CD4-positive, alpha-beta memory T cell (primary cell): Measurements from ENCODE around the gene RANGAP1. TPM values are rescaled to one million over a fixed set of nuclear protein-coding genes. Genes with fewer than 3 reads are reported as not detected.
A peak's percentile ranks its signal among the peaks of the same experiment; 100 is the strongest.

Experiments
- CTCF ChIA-PET: fragments of 350-600 bp; sonication (Branson Sonifier 250); formaldehyde crosslinking; loops from one replicate; lab custom pipeline; 2021; ENCODE audit warnings: inconsistent platforms; ENCODE audit not compliant: partially characterized antibody; lab: Charles Lee
- POLR2A ChIA-PET: fragments of 350-600 bp; sonication (Branson Sonifier 250); formaldehyde crosslinking; loops from one replicate; lab custom pipeline; 2021; ENCODE audit not compliant: partially characterized antibody; lab: Charles Lee
- DNase-seq, 5 donors: peaks; one replicate each; pipeline versions ENCODE4 v3.0.0 to v3.0.0-alpha.2; 2020 to 2022; ENCODE audit warnings: mixed read lengths in 1 of 5
- H3K27ac ChIP-seq: one replicate; pipeline ENCODE4 v1.7.0; 2013; ENCODE audit warnings: low read depth, low read length
- H3K27me3 ChIP-seq: 2 replicates; pipeline ENCODE4 v1.7.0; 2013; ENCODE audit warnings: mild to moderate bottlenecking, low read length, moderate library complexity; ENCODE audit not compliant: insufficient read depth
- H3K36me3 ChIP-seq: 2 replicates; pipeline ENCODE4 v1.7.0; 2013; ENCODE audit warnings: mild to moderate bottlenecking, low read length, moderate library complexity; ENCODE audit not compliant: insufficient read depth
- H3K4me1 ChIP-seq: 2 replicates; pipeline ENCODE4 v1.7.0; 2013; ENCODE audit warnings: mild to moderate bottlenecking, low read length, moderate library complexity; ENCODE audit not compliant: insufficient read depth
- H3K4me3 ChIP-seq, 2 donors: one replicate each; pipeline ENCODE4 v1.7.0; 2013; ENCODE audit warnings: low read length in 2 of 2, mild to moderate bottlenecking in 1 of 2
- H3K9me3 ChIP-seq, 2 donors: one replicate each; pipeline ENCODE4 v1.7.0; 2013; ENCODE audit warnings: low read length in 2 of 2, control low read depth in 1 of 2; ENCODE audit not compliant: control insufficient read depth in 1 of 2
- H3K27ac Mint-ChIP-seq, 7 donors: one replicate each; pipeline ENCODE4 v1.8.0; 2020 to 2021; ENCODE audit warnings: mixed read lengths in 7 of 7, mild to moderate bottlenecking in 6 of 7, inconsistent platforms in 3 of 7, moderate library complexity in 3 of 7
- H3K27me3 Mint-ChIP-seq, 2 donors: one replicate each; pipeline ENCODE4 v1.8.0; 2020 to 2021; ENCODE audit warnings: mixed read lengths in 2 of 2
- H3K36me3 Mint-ChIP-seq, 2 donors: one replicate each; pipeline ENCODE4 v1.8.0; 2020 to 2021; ENCODE audit warnings: mixed read lengths in 2 of 2, inconsistent platforms in 1 of 2, mild to moderate bottlenecking in 1 of 2
- H3K4me1 Mint-ChIP-seq, 4 donors: one replicate each; pipeline ENCODE4 v1.8.0; 2020 to 2021; ENCODE audit warnings: mixed read lengths in 4 of 4, mild to moderate bottlenecking in 1 of 4
- H3K4me3 Mint-ChIP-seq, 8 donors: one replicate each; pipeline ENCODE4 v1.8.0; 2020 to 2021; ENCODE audit warnings: mixed read lengths in 8 of 8, mild to moderate bottlenecking in 7 of 8, moderate library complexity in 6 of 8, inconsistent platforms in 3 of 8
- H3K9me3 Mint-ChIP-seq, 8 donors: one replicate each; pipeline ENCODE4 v1.8.0; 2020 to 2021; ENCODE audit warnings: mixed read lengths in 8 of 8, mild to moderate bottlenecking in 5 of 8, inconsistent platforms in 3 of 8, moderate library complexity in 1 of 8
- intact Hi-C: fragments of 100-400 bp; cut with micrococcal nuclease; formaldehyde crosslinking; loops from one replicate; pipeline ENCODE4 v1.15.1; 2023
- polyA plus RNA-seq, 2 donors: library from polyadenylated mRNA; unstranded; fragments of 300-500 nt; fragmentation: Illumina TruSeq; gene quantifications; one replicate each; pipeline ENCODE4 v1.2.3, GENCODE V29; 2021
- total RNA-seq, 2 experiments: library from RNA; stranded (reverse); gene quantifications; one replicate each; pipeline ENCODE4 v1.2.3, GENCODE V29; 2021

RANGAP1 gene
- total and polyA plus RNA-seq, 4 experiments from 2014 or later = 12.7 to 74.7 (median 50.7) TPM

- intact Hi-C loops = loop anchor here (5.0 kb wide), 1 partner anchor 67 kb away; the partner anchor contains the start of gene ZC3H7B
- no peaks in the 10 kb centered on the region for H3K27me3 ChIP-seq
- POLR2A ChIA-PET = no interaction called here
- no peaks in the 10 kb centered on the region for H3K36me3 ChIP-seq
- peaks cover 5 to 11% of the 10 kb centered on the region in 2 donors for H3K36me3 Mint-ChIP-seq
- H3K4me1 Mint-ChIP-seq = peaks cover 4 to 14% (median 6%) of the 10 kb centered on the region in 4 donors
- DNase-seq = peak in 1 of 5 donors; percentile 41
- no peak overlapping the region for H3K4me3 ChIP-seq
- no peak overlapping the region for H3K27ac ChIP-seq
- H3K27ac Mint-ChIP-seq = peak overlapping the region in 1 of 7 donors; percentile 35
- H3K4me3 Mint-ChIP-seq = no peak overlapping the region
- no peaks in the 10 kb centered on the region for H3K9me3 ChIP-seq
- no peaks in the 10 kb centered on the region for H3K27me3 Mint-ChIP-seq
- no peaks in the 10 kb centered on the region for H3K9me3 Mint-ChIP-seq
- CTCF ChIA-PET = interaction anchor here (5.3 kb wide), 1 partner anchor 312 kb away, joined by 133 read pairs; no protein-coding TSS in a partner anchor
- peaks cover 13% of the 10 kb centered on the region for H3K4me1 ChIP-seq
Observed at GRCh38 chr22:41234815-41235695, 50.9 kb downstream of the RANGAP1 start.

DNA sequence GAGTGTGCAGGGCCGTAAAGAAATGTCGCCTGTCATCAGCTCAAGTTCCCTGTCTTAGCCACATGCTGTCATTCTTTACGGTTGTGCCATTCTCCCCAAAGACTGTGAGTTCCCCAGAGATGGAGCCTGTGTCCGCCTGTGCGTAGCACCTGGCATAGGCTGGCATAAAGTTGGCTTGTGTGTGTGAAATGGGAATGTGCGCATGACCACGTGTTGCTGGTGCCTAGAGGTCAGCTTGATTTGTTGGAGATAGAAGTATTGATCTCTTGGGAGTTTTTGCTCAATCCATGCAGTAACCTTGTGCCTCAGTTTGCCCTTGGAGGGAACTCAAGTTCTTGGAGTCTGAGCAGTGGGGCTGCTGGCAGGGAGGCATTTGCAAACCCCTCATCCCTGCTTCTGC is 54.6 kb downstream of the RANGAP1 start:
- Histone ChIP-seq H3K4me1 (no peaks in the 10 kb centered on the region), H3K27ac (no peak overlapping the region), H3K36me3 (peaks cover 14% of the 10 kb centered on the region), H3K27me3 (no peaks in the 10 kb centered on the region), H3K9me3 (no peaks in the 10 kb centered on the region), H3K4me3 (no peak overlapping the region)
- DNase-seq = no peak
- intact Hi-C loops = no loop called here
- H3K9me3 Mint-ChIP-seq = no peaks in the 10 kb centered on the region
- POLR2A ChIA-PET = interaction anchor here (1.2 kb wide), 1 partner anchor 34 kb away, joined by 3 read pairs; no protein-coding TSS in a partner anchor
- H3K27me3 Mint-ChIP-seq = no peaks in the 10 kb centered on the region
- peaks cover 0 to 1% (median 0%) of the 10 kb centered on the region in 4 donors for H3K4me1 Mint-ChIP-seq
- H3K36me3 Mint-ChIP-seq = peaks cover 11 to 30% of the 10 kb centered on the region in 2 donors
- H3K27ac Mint-ChIP-seq = peak overlapping the region in 2 of 7 donors; percentile 27 to 80
- CTCF ChIA-PET = interaction anchor here (0.5 kb wide), 1 partner anchor 33 kb away, joined by 3 read pairs; no protein-coding TSS in a partner anchor
- no peak overlapping the region for H3K4me3 Mint-ChIP-seq

DNA sequence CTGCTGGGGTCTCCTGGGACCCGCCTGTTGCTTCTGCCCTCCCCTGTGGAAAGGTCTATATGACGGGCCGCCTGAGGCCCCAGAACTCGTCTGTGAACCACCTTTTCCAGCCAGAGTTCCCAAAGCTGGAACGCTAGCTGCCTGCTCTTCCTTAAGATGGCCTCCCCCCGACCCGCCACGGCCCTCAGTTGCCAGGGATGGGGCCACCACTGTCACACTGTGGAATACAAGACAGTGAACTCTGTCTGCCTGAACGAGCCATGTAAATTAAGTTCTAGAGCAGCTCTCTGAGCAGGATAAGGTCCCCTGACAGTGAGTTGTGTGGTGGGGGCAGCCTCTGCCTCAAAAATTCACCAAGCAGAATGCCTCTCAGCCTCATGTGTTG is 55.6 kb downstream of the RANGAP1 start:
- Histone ChIP-seq H3K36me3 (peaks cover 20% of the 10 kb centered on the region), H3K4me1 (no peaks in the 10 kb centered on the region), H3K27me3 (no peaks in the 10 kb centered on the region), H3K27ac (no peak overlapping the region), H3K4me3 (no peak overlapping the region), H3K9me3 (no peaks in the 10 kb centered on the region)
- no peaks in the 10 kb centered on the region for H3K27me3 Mint-ChIP-seq
- peaks cover 11 to 36% of the 10 kb centered on the region in 2 donors for H3K36me3 Mint-ChIP-seq
- H3K4me1 Mint-ChIP-seq = peaks cover 0 to 1% (median 0%) of the 10 kb centered on the region in 4 donors
- H3K27ac Mint-ChIP-seq = no peak overlapping the region
- ChIA-PET POLR2A (interaction anchor here (1.2 kb wide), 1 partner anchor 33 kb away, joined by 3 read pairs; no protein-coding TSS in a partner anchor), CTCF (no interaction called here)
- H3K4me3 Mint-ChIP-seq = no peak overlapping the region
- intact Hi-C loops = no loop called here
- H3K9me3 Mint-ChIP-seq = no peaks in the 10 kb centered on the region
- no peak for DNase-seq

DNA sequence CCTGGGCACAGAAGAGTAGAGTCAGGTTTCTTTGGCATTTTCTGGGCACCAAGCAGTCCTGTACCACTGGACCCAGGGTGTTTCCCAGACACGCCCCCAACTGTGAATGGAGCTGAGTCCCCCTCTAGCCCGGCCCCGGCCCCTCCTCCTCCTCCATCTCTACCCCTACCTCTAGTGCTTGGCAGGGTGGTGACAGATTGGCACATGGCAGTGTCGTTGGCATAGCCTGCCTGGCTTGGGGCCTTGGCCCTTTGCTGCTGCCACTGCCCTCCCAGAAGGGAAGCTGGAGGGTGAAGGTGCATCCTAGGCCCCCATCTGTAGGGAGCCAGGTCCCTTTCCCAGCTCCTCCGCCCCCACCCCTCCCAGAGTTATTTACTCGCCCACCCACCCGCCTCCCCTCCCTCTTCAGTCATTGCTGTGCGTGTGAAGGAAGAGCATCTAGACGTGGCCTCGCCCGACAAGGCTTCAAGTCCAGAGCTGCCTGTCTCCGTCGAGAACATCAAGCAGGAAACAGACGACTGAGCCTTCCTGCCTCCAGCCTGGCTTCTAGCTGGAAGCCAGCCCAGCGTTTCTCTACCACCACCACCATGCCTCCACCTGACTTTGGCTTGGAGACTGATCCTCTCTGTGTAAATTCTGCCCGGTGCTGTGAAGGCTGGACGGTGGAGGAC is 56.1 kb downstream of the RANGAP1 start:
- Histone ChIP-seq H3K36me3 (peaks cover 26% of the 10 kb centered on the region), H3K9me3 (no peaks in the 10 kb centered on the region), H3K27me3 (no peaks in the 10 kb centered on the region), H3K27ac (no peak overlapping the region), H3K4me3 (no peak overlapping the region), H3K4me1 (no peaks in the 10 kb centered on the region)
- Mint-ChIP-seq H3K36me3 (peaks cover 11 to 40% of the 10 kb centered on the region in 2 donors), H3K27me3 (no peaks in the 10 kb centered on the region), H3K9me3 (no peaks in the 10 kb centered on the region), H3K27ac (peak overlapping the region in 2 of 7 donors; percentile 18 to 51), H3K4me3 (no peak overlapping the region), H3K4me1 (peaks cover 0 to 1% (median 0%) of the 10 kb centered on the region in 4 donors)
- intact Hi-C loops = no loop called here
- CTCF ChIA-PET = no interaction called here
- POLR2A ChIA-PET = interaction anchor here (1.2 kb wide), 1 partner anchor 32 kb away, joined by 3 read pairs; no protein-coding TSS in a partner anchor
- DNase-seq = no peak

- intact Hi-C loops = no loop called here
- ChIA-PET POLR2A (interaction anchor here (3.7 kb wide), 1 partner anchor 8 kb away, joined by 21 read pairs; no protein-coding TSS in a partner anchor), CTCF (no interaction called here)
- Mint-ChIP-seq H3K4me3 (no peak overlapping the region), H3K4me1 (peaks cover 0 to 1% (median 0%) of the 10 kb centered on the region in 4 donors), H3K27ac (peak overlapping the region in 1 of 7 donors; percentile 43), H3K9me3 (no peaks in the 10 kb centered on the region), H3K27me3 (no peaks in the 10 kb centered on the region), H3K36me3 (peaks cover 11 to 46% of the 10 kb centered on the region in 2 donors)
- no peaks in the 10 kb centered on the region for H3K27me3 ChIP-seq
- H3K27ac ChIP-seq = no peak overlapping the region
- peaks cover 32% of the 10 kb centered on the region for H3K36me3 ChIP-seq
- no peaks in the 10 kb centered on the region for H3K9me3 ChIP-seq
- no peak for DNase-seq
- no peaks in the 10 kb centered on the region for H3K4me1 ChIP-seq
- H3K4me3 ChIP-seq = no peak overlapping the region
Observed at GRCh38 chr22:41229215-41229614, 56.8 kb downstream of the RANGAP1 start.

GRCh38 chr22:41226723-41227655 is 59.0 kb downstream of the RANGAP1 start:
- H3K9me3 ChIP-seq = no peaks in the 10 kb centered on the region
- no peaks in the 10 kb centered on the region for H3K4me1 ChIP-seq
- peaks cover 51% of the 10 kb centered on the region for H3K36me3 ChIP-seq
- Mint-ChIP-seq H3K9me3 (no peaks in the 10 kb centered on the region), H3K27ac (no peak overlapping the region), H3K4me1 (no peaks in the 10 kb centered on the region), H3K27me3 (no peaks in the 10 kb centered on the region), H3K36me3 (peaks cover 11 to 57% of the 10 kb centered on the region in 2 donors), H3K4me3 (no peak overlapping the region)
- CTCF ChIA-PET = interaction anchor here (1.7 kb wide), 1 partner anchor 11 kb away, joined by 10 read pairs; no protein-coding TSS in a partner anchor
- no peak for DNase-seq
- H3K27me3 ChIP-seq = no peaks in the 10 kb centered on the region
- no peak overlapping the region for H3K27ac ChIP-seq
- POLR2A ChIA-PET = interaction anchor here (3.7 kb wide), 1 partner anchor 11 kb away, joined by 21 read pairs; no protein-coding TSS in a partner anchor
- intact Hi-C loops = no loop called here
- no peak overlapping the region for H3K4me3 ChIP-seq
